Activated T-cell treated with anti-CD3 and anti-CD28 coated beads, Interleukin-2, amount 50 U/mL, for 24 hours (primary cell): ENCODE results near the gene PTPRM.
A peak's percentile ranks its signal among the peaks of the same experiment; 100 is the strongest.

Experiments
- DNase-seq: peaks from one replicate; pipeline ENCODE4 v3.0.0-alpha.2; 2020
- H3K27ac Mint-ChIP-seq: 2 replicates; pipeline ENCODE4 v1.8.0; 2020; ENCODE audit warnings: mild to moderate bottlenecking, mixed read lengths
- H3K27me3 Mint-ChIP-seq: 2 replicates; pipeline ENCODE4 v1.8.0; 2020; ENCODE audit warnings: mixed read lengths
- H3K36me3 Mint-ChIP-seq: 2 replicates; pipeline ENCODE4 v1.8.0; 2020; ENCODE audit warnings: low read depth, mixed read lengths
- H3K4me1 Mint-ChIP-seq: 2 replicates; pipeline ENCODE4 v1.8.0; 2020; ENCODE audit warnings: low read depth, mixed read lengths
- H3K4me3 Mint-ChIP-seq: 2 replicates; pipeline ENCODE4 v1.8.0; 2020; ENCODE audit warnings: mild to moderate bottlenecking, moderate library complexity, mixed read lengths
- H3K9me3 Mint-ChIP-seq: 2 replicates; pipeline ENCODE4 v1.8.0; 2020; ENCODE audit warnings: mixed read lengths

Gene PTPRM

GRCh38 chr18:8413189-8413588 lies 846.1 kb downstream of the PTPRM start:
- DNase-seq = no peak
- Mint-ChIP-seq H3K27me3 (peaks cover 3% of the 10 kb centered on the region), H3K4me3 (no peak overlapping the region), H3K36me3 (no peaks in the 10 kb centered on the region), H3K4me1 (no peaks in the 10 kb centered on the region), H3K9me3 (peaks cover 17% of the 10 kb centered on the region), H3K27ac (no peak overlapping the region)

DNA sequence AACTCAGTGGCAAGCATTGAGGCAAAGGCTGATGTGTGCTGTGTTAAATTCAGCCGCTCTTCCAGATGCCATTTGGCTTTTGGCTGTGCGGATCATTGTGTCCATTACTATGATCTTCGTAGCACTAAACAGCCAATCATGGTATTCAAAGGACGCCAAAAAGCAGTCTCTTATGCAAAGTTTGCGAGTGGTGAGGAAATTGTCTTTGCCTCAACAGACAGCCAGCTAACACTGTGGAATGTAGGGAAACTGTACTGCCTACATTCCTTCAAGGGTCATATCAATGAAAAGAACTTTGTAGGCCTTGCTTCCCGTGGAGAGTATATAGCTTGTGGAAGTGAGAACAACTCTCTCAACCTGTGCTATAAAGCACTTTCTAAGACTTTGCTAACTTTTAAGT lies 846.6 kb downstream of the PTPRM start:
- Mint-ChIP-seq H3K4me3 (no peak overlapping the region), H3K4me1 (no peaks in the 10 kb centered on the region), H3K9me3 (peaks cover 17% of the 10 kb centered on the region), H3K27me3 (peaks cover 3% of the 10 kb centered on the region), H3K36me3 (no peaks in the 10 kb centered on the region), H3K27ac (no peak overlapping the region)
- DNase-seq = no peak

DNA sequence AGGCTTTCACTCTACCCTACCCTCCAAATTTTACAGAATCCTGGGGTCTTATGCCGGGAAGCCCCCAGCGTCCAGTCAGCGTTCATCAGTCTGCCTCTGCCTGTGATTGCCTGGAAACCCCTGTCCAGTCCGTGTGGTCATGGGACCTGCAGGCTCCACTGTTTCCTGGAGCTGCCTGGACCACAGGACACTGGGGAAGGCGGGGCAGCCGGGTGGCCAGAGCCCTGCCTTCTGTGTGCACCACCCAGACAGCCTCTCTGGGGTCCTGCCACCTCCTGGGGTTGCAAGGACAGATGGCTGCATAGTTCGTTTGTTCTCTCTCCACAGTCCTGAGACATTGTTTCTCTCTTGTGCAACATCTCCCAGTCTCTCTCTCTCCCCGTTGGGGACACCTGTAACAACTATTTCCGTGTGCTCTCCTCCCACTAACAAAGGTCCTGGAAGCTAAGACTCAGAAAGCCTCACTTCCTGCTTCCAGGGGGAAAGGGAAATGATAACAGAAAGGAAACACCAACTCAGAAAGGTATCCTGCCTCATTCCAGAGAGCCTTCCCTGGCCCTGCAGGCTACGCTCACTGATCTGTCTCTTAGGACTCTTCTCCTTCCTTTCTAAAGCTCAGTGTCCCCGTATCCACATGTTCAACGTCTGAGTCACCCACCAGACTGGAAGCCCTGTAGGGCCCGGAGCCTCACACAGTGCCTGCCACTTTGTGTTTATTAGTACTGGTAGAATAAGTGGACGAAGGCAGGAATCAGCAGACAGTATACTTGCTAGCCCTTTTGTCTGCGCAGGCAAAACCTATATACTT lies 849.3 kb downstream of the PTPRM start:
- Mint-ChIP-seq H3K36me3 (no peaks in the 10 kb centered on the region), H3K4me3 (no peak overlapping the region), H3K27me3 (peaks cover 3% of the 10 kb centered on the region), H3K9me3 (peaks cover 3% of the 10 kb centered on the region), H3K27ac (no peak overlapping the region), H3K4me1 (no peaks in the 10 kb centered on the region)
- DNase-seq = no peak

DNA sequence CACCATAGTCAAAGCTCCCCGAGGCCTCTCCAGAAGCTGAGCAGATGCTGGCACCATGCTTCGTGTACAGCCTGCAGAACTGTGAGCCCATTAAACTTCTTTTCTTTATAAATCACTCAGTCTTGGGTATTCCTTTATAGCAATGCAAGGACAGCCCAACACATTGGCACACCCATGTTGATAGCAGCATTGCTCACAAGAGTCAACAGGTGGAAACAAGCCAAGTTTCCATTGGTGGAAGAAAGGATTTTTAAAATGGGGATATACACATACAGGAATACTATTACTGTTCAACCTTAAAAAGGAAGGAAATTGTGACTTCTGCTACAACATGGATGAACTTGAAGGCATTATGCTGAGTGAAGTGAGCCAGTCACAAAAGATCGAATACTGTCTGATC lies 855.3 kb downstream of the PTPRM start:
- Mint-ChIP-seq H3K27ac (no peak overlapping the region), H3K4me1 (no peaks in the 10 kb centered on the region), H3K27me3 (no peaks in the 10 kb centered on the region), H3K4me3 (no peak overlapping the region), H3K9me3 (no peaks in the 10 kb centered on the region), H3K36me3 (no peaks in the 10 kb centered on the region)
- DNase-seq = no peak

DNA sequence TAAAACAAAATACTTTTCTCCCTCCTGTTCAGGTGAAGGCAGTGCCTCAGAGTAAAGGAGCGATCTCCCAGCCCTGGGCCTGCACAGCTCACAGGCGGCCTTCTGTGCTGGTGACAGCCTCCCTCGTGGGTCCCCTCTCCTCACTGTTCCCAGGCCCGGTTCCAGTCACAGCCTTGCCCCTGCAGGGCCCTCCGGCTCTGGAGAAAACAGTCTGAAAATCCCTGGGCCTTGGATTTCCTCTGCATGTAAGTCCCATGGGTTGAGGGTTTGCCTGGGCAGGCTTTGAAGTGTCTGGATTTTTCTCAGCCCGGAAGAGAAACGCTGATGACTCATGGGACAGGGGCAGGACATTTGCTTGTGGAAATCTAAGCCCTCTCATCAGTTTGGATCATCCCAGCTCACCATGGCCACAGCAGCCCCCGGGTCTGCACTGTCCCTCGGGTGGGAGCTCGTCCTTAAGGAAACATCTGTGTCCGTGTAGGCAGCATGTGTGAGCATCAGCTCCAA lies 856.0 kb downstream of the PTPRM start:
- Mint-ChIP-seq H3K4me1 (no peaks in the 10 kb centered on the region), H3K36me3 (no peaks in the 10 kb centered on the region), H3K27me3 (no peaks in the 10 kb centered on the region), H3K4me3 (no peak overlapping the region), H3K27ac (no peak overlapping the region), H3K9me3 (no peaks in the 10 kb centered on the region)
- DNase-seq = no peak

DNA sequence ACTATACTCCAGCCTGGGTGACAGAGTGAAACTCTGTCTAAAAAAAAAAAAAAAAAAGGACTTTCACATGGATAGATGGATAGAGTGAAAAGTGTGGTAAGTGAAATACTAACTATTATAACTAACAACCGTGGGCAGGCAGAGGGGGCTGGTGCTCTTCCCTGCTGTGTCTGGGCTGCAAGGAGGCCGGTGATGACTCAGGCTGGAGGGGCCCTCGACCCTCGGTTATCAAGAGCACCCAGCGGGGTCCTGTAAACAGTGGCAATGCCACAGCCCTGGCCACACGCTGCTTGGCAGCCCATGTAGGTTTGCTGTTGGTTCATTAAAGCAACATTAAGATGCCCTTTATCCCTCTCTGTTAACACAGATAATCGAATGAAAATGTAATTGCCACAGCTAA lies 857.4 kb downstream of the PTPRM start:
- H3K4me1 Mint-ChIP-seq = no peaks in the 10 kb centered on the region
- H3K27me3 Mint-ChIP-seq = no peaks in the 10 kb centered on the region
- H3K36me3 Mint-ChIP-seq = no peaks in the 10 kb centered on the region
- H3K4me3 Mint-ChIP-seq = no peak overlapping the region
- H3K9me3 Mint-ChIP-seq = no peaks in the 10 kb centered on the region
- H3K27ac Mint-ChIP-seq = no peak overlapping the region
- DNase-seq = no peak

DNA sequence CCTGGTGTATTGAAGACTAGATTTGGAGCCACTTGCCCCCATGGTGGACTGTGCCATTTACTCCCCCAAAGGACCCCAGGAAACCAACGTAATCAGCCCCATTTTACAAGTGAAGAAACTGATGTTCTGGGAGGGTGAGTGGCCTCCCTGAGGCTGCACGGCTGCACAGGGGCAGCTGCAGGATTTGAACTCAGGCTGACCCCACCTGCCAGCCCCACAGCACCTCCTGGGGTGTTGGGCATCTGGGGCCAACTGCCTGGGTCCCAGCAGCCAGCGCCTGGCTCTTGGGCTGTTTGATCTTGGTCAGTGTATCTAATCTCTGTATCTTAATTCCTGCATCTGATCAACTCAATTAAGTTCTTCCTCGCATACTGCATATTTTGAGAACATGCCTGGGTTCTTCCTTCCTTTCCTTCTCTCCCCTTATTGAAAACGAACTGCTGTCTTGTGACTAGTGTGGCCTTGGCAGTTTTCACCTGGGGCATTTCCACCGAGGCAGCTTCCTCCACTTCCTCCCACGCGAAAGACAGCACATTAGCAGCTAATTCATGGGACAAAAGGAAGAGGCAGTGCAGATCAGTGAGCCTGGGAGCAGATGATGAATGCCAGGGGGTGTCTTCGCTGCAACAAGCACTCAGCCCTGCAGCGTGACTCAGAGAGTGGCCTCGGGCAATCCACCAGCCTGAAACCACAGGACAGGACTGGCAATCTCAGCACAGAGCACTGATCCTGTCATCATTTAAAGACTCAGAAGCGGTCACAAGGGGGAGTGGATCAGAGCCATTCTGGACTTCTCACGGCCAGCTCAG lies 858.0 kb downstream of the PTPRM start:
- no peak overlapping the region for H3K4me3 Mint-ChIP-seq
- DNase-seq = no peak
- no peaks in the 10 kb centered on the region for H3K36me3 Mint-ChIP-seq
- no peaks in the 10 kb centered on the region for H3K27me3 Mint-ChIP-seq
- H3K27ac Mint-ChIP-seq = no peak overlapping the region
- H3K9me3 Mint-ChIP-seq = no peaks in the 10 kb centered on the region
- no peaks in the 10 kb centered on the region for H3K4me1 Mint-ChIP-seq

GRCh38 chr18:8426401-8426800 lies 859.3 kb downstream of the PTPRM start:
- peak; percentile 33 for DNase-seq
- no peaks in the 10 kb centered on the region for H3K27me3 Mint-ChIP-seq
- no peak overlapping the region for H3K27ac Mint-ChIP-seq
- no peaks in the 10 kb centered on the region for H3K9me3 Mint-ChIP-seq
- no peaks in the 10 kb centered on the region for H3K4me1 Mint-ChIP-seq
- no peaks in the 10 kb centered on the region for H3K36me3 Mint-ChIP-seq
- no peak overlapping the region for H3K4me3 Mint-ChIP-seq

DNA sequence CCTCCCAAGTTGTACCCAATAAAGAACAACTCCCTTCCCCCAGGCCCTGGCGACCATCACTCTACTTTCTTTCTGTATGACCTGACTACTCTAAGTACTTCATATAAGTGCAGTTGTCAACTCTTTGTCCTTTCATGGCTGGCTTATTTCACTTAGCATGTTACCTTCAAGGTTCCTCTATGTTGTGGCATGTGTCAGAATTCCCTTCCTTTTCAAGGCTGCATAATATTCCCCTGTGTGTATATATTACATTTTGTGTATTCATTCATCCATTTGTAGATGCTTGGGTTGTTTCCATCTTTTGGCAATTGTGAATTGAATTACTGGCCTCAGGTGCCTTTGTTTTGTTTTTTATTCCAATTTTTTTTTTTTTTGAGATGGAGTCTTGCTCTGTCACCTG lies 860.2 kb downstream of the PTPRM start:
- no peak for DNase-seq
- Mint-ChIP-seq H3K27ac (no peak overlapping the region), H3K9me3 (no peaks in the 10 kb centered on the region), H3K4me3 (no peak overlapping the region), H3K4me1 (no peaks in the 10 kb centered on the region), H3K27me3 (no peaks in the 10 kb centered on the region), H3K36me3 (no peaks in the 10 kb centered on the region)

DNA sequence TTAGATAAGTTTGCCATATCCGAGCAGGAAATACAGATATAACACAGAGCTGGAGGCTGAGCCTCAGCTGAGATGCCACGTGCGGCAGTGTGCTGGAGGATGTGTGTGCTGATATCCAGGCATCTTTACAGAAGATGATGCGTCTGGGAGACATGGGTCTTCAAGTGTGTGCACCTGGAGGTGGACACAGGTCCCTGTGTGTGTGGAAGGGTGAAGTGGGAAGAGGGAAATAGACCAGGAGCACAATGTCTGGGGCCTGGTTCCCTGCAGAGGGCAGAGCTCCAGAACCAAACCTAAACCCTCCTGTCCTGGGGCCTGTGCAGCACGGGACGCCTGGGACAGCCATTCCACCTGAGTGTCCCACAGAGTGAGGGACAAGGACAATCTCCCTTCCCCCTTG lies 861.8 kb downstream of the PTPRM start:
- no peak for DNase-seq
- no peaks in the 10 kb centered on the region for H3K4me1 Mint-ChIP-seq
- no peak overlapping the region for H3K4me3 Mint-ChIP-seq
- no peaks in the 10 kb centered on the region for H3K27me3 Mint-ChIP-seq
- H3K36me3 Mint-ChIP-seq = no peaks in the 10 kb centered on the region
- H3K9me3 Mint-ChIP-seq = no peaks in the 10 kb centered on the region
- no peak overlapping the region for H3K27ac Mint-ChIP-seq

GRCh38 chr18:8431036-8431435 lies 863.9 kb downstream of the PTPRM start:
- H3K27ac Mint-ChIP-seq = no peak overlapping the region
- H3K27me3 Mint-ChIP-seq = no peaks in the 10 kb centered on the region
- DNase-seq = no peak
- no peak overlapping the region for H3K4me3 Mint-ChIP-seq
- no peaks in the 10 kb centered on the region for H3K4me1 Mint-ChIP-seq
- H3K9me3 Mint-ChIP-seq = no peaks in the 10 kb centered on the region
- no peaks in the 10 kb centered on the region for H3K36me3 Mint-ChIP-seq

GRCh38 chr18:8433323-8433722 lies 866.2 kb downstream of the PTPRM start:
- H3K27ac Mint-ChIP-seq = no peak overlapping the region
- H3K27me3 Mint-ChIP-seq = no peaks in the 10 kb centered on the region
- H3K9me3 Mint-ChIP-seq = no peaks in the 10 kb centered on the region
- H3K4me1 Mint-ChIP-seq = no peaks in the 10 kb centered on the region
- DNase-seq = no peak
- H3K4me3 Mint-ChIP-seq = no peak overlapping the region
- H3K36me3 Mint-ChIP-seq = no peaks in the 10 kb centered on the region

- no peaks in the 10 kb centered on the region for H3K9me3 Mint-ChIP-seq
Observed at GRCh38 chr18:8433771-8434170, 866.7 kb downstream of the PTPRM start.

GRCh38 chr18:8435376-8435775 lies 868.3 kb downstream of the PTPRM start:
- no peaks in the 10 kb centered on the region for H3K36me3 Mint-ChIP-seq
- no peaks in the 10 kb centered on the region for H3K4me1 Mint-ChIP-seq
- H3K4me3 Mint-ChIP-seq = no peak overlapping the region
- H3K9me3 Mint-ChIP-seq = peaks cover 4% of the 10 kb centered on the region
- H3K27me3 Mint-ChIP-seq = no peaks in the 10 kb centered on the region
- no peak for DNase-seq
- H3K27ac Mint-ChIP-seq = no peak overlapping the region

More at GRCh38 chr18:8433771-8434170, 866.7 kb downstream of the PTPRM start:
- H3K27ac Mint-ChIP-seq = no peak overlapping the region
- no peaks in the 10 kb centered on the region for H3K36me3 Mint-ChIP-seq
- no peak overlapping the region for H3K4me3 Mint-ChIP-seq
- DNase-seq = no peak
- H3K27me3 Mint-ChIP-seq = no peaks in the 10 kb centered on the region
- H3K4me1 Mint-ChIP-seq = no peaks in the 10 kb centered on the region

GRCh38 chr18:8439055-8439454 lies 871.9 kb downstream of the PTPRM start:
- peaks cover 10% of the 10 kb centered on the region for H3K9me3 Mint-ChIP-seq
- no peak overlapping the region for H3K27ac Mint-ChIP-seq
- H3K4me1 Mint-ChIP-seq = no peaks in the 10 kb centered on the region
- H3K36me3 Mint-ChIP-seq = no peaks in the 10 kb centered on the region
- H3K4me3 Mint-ChIP-seq = no peak overlapping the region
- no peak for DNase-seq
- H3K27me3 Mint-ChIP-seq = no peaks in the 10 kb centered on the region
